GM20000 (cell line): ENCODE data around the gene F2RL3.
"Not testable (repeated sequence)": the region's sequence is repeated elsewhere in the genome, so short reads cannot be mapped to it uniquely, and the experiment has no call there.

ENCODE experiments used
- DNase-seq: peaks from one replicate; pipeline ENCODE4 v3.0.0; 2012; ENCODE audit warnings: low spot score
- CTCF ChIP-seq: IDR thresholded peaks from 2 replicates; pipeline ENCODE4 v1.5.1; 2012; ENCODE audit warnings: mild to moderate bottlenecking, control low read depth; ENCODE audit errors: extremely low read depth, missing control alignments

F2RL3 gene

GRCh38 chr19:16868423-16869130, 20.2 kb upstream of the F2RL3 start:
- no peak for DNase-seq
- no peak for TF ChIP-seq CTCF

- no peak for TF ChIP-seq CTCF
- no peak for DNase-seq
Observed at GRCh38 chr19:16869331-16869972, 19.3 kb upstream of the F2RL3 start.

GRCh38 chr19:16871871-16872270, 16.9 kb upstream of the F2RL3 start:
- TF ChIP-seq CTCF: no peak
- no peak for DNase-seq

- DNase-seq: no peak
- no peak for TF ChIP-seq CTCF
Observed at GRCh38 chr19:16872728-16873127, 16.1 kb upstream of the F2RL3 start.

- DNase-seq: no peak
- TF ChIP-seq CTCF: no peak
Observed at GRCh38 chr19:16873594-16873993, 15.2 kb upstream of the F2RL3 start.

GRCh38 chr19:16874250-16874977, 14.4 kb upstream of the F2RL3 start:
- no peak for TF ChIP-seq CTCF
- DNase-seq: no peak

- DNase-seq: not testable (repeated sequence)
Observed at GRCh38 chr19:16874978-16875299, 13.9 kb upstream of the F2RL3 start.
